RKO (cell line): ENCODE data around the gene CD109.

Source experiments
- DNase-seq: peaks from one replicate; pipeline ENCODE4 v3.0.0-alpha.2; 2016; ENCODE audit warnings: low spot score

The CD109 gene

GRCh38 chr6:73858376-73858775, 162.4 kb downstream of the CD109 start:
- DNase-seq, result no peak

- no peak for DNase-seq
Measured at GRCh38 chr6:73860303-73860702, 164.3 kb downstream of the CD109 start.

- no peak for DNase-seq
Measured at GRCh38 chr6:73866305-73866704, 170.3 kb downstream of the CD109 start.

GRCh38 chr6:73867411-73867810, 171.4 kb downstream of the CD109 start:
- no peak for DNase-seq

GRCh38 chr6:73870907-73871306, 174.9 kb downstream of the CD109 start:
- no peak for DNase-seq

GRCh38 chr6:73873081-73873480, 177.1 kb downstream of the CD109 start:
- no peak for DNase-seq
